Effector memory CD4-positive, alpha-beta T cell (primary cell): ENCODE data around the gene CTRB1.

Experiments
- DNase-seq, 3 donors: peaks; one replicate each; pipeline ENCODE4 v3.0.0-alpha.2; 2020
- H3K27ac ChIP-seq: 2 replicates; pipeline ENCODE4 v1.7.0; 2013; ENCODE audit warnings: mild to moderate bottlenecking, low read length, moderate library complexity; ENCODE audit not compliant: insufficient read depth, poor library complexity, severe bottlenecking
- H3K27me3 ChIP-seq: replicated peaks from 2 replicates; pipeline ENCODE4 v1.7.0; 2013; ENCODE audit warnings: mild to moderate bottlenecking, low read length; ENCODE audit not compliant: insufficient read depth, control insufficient read depth, poor library complexity, severe bottlenecking
- H3K36me3 ChIP-seq: 2 replicates; pipeline ENCODE4 v1.7.0; 2013; ENCODE audit warnings: mild to moderate bottlenecking, low read length, moderate library complexity; ENCODE audit not compliant: control insufficient read depth, insufficient read depth
- H3K4me1 ChIP-seq: 2 replicates; pipeline ENCODE4 v1.7.0; 2013; ENCODE audit warnings: low read length, mild to moderate bottlenecking; ENCODE audit not compliant: control insufficient read depth, insufficient read depth, poor library complexity, severe bottlenecking
- H3K4me3 ChIP-seq: 2 replicates; pipeline ENCODE4 v1.7.0; 2013; ENCODE audit warnings: low read length, low read depth, mild to moderate bottlenecking; ENCODE audit not compliant: insufficient read depth, poor library complexity, severe bottlenecking
- H3K9me3 ChIP-seq: 2 replicates; pipeline ENCODE4 v1.7.0; 2013; ENCODE audit warnings: mild to moderate bottlenecking, low read length, moderate library complexity; ENCODE audit not compliant: control insufficient read depth

Gene CTRB1

GRCh38 chr16:75192606-75193264 lies 26.1 kb upstream of the CTRB1 start:
- Histone ChIP-seq H3K4me3 (no peak overlapping the region), H3K27ac (no peak overlapping the region), H3K9me3 (no peaks in the 10 kb centered on the region), H3K27me3 (no peaks in the 10 kb centered on the region), H3K36me3 (no peaks in the 10 kb centered on the region), H3K4me1 (no peaks in the 10 kb centered on the region)
- DNase-seq: no peak

DNA sequence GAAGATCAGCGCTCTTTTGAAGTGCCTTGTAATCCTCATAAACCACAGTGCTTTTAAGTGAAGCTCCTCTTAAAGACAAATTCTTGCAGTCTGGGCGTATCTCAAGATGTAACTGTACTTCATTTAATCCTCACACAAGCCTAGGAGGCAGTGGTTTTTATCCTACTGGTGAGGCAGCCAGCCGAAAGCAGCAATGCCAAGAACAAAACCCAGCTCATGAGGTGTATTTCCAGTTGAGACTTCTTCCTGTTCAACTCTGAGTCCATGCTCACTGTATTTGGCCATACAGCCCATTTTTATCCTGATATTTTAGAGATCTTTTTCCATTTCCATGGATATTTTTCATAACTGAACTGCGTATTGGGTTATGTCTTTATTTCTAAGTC lies 25.5 kb upstream of the CTRB1 start:
- no peaks in the 10 kb centered on the region for H3K27me3 ChIP-seq
- H3K27ac ChIP-seq: no peak overlapping the region
- H3K4me3 ChIP-seq: no peak overlapping the region
- H3K9me3 ChIP-seq: no peaks in the 10 kb centered on the region
- no peaks in the 10 kb centered on the region for H3K36me3 ChIP-seq
- no peak for DNase-seq
- H3K4me1 ChIP-seq: no peaks in the 10 kb centered on the region

DNA sequence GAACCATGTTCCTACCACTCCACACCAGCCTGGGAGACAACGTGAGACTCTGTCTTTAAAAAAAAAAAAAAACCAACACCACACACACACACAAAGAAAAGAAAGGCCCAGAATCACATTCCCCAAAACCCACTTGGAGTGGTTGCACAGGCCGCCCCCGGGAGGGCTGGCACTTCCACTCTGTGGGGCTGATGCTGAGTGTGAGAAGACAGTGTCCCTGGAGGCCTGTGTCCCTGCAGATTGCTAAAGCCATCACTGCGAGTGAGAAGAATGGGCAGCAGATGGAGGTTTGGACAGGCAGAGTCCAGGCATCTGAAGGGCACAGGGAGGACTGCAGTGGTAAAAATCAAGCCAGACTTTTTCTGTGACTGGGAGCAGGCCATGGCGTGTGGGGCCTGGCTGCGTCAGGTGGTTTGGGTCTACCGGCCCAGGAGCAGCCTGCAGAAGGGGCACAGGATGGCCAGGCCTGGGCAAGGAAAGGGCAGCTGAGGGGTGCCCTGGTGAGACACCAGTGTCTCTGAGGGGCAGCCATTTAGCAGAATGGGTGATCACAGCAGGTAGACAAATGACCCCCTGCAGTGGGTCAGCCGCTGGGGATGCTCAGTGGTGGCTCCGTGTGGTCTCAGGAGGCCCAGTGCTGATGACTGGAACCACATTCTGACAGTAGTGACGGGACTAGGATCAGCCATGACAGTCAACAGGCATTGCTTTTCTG lies 24.9 kb upstream of the CTRB1 start:
- H3K4me1 ChIP-seq: no peaks in the 10 kb centered on the region
- DNase-seq: no peak
- no peaks in the 10 kb centered on the region for H3K27me3 ChIP-seq
- no peak overlapping the region for H3K4me3 ChIP-seq
- no peaks in the 10 kb centered on the region for H3K36me3 ChIP-seq
- no peak overlapping the region for H3K27ac ChIP-seq
- H3K9me3 ChIP-seq: no peaks in the 10 kb centered on the region

DNA sequence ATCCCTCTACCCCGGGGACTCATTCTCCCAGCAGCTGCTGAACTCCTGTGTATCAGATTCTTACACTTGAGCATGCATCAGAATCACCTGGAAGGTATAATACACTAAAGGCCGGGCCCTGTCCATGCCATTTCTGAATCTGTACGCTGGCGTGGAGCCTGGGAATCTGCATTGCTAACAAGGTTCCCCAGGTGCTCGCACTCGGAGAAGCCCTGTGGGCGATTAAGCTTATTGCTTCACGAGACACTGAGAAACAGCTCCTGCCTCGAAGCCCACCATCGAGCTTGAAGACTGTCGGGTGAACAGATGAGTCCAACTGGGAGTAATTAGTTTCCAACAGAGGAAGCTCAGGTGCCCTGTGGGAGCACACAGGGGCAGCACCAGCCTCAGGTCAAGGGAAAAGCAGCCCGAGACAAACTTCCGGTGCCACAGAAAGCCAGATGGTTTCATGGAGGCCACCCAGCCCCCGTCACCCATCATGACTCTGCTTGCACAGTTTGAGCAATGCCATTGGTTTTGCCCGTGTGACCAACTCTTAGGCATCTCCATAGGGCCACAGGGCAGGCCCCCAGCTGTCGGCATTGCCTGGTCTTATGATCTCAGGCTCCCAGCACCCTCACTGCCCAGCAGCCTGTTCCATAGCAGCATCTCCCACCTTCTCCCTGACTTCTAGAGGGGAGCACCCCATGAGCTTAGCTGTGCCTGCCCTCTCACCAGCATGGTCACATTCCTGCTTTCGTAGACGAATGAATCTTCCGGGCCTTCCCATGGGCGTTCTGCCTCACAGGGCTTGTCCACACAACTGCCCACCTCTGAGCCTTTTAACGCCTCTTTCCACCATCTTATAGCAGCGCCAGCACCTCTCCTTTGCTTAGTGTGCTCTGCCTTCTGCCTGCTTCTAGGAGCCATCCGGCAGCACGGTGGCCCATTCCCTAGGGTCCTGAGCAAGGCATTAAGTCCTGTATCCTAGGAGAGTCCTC lies 22.7 kb upstream of the CTRB1 start:
- H3K27ac ChIP-seq: no peak overlapping the region
- H3K9me3 ChIP-seq: no peaks in the 10 kb centered on the region
- H3K4me1 ChIP-seq: peaks cover 1% of the 10 kb centered on the region
- no peaks in the 10 kb centered on the region for H3K27me3 ChIP-seq
- H3K4me3 ChIP-seq: no peak overlapping the region
- DNase-seq: no peak
- no peaks in the 10 kb centered on the region for H3K36me3 ChIP-seq

DNA sequence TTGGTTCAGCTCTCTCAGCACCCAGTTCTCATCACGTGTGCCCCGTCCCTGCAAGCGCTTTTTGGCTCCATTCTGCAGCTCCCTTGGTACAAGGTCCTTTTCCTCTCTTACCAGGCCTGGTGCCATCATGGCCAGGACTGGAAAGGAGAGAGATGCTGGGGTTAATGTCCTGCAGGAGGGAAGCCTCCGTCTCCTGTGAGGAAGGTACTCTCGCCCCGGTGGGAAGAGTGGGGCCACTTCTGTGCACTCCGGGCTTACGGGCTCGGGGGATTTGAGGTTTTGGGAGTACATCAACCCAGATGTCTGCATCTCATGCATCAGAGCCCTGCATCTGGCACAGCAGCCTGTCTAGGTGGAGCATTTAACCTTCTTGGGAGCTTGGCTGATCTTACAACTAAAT lies 22.0 kb upstream of the CTRB1 start:
- Histone ChIP-seq H3K27me3 (no peaks in the 10 kb centered on the region), H3K27ac (no peak overlapping the region), H3K4me1 (peaks cover 5% of the 10 kb centered on the region), H3K36me3 (no peaks in the 10 kb centered on the region), H3K4me3 (no peak overlapping the region), H3K9me3 (no peaks in the 10 kb centered on the region)
- DNase-seq: no peak

GRCh38 chr16:75197522-75198134 lies 21.2 kb upstream of the CTRB1 start:
- H3K4me3 ChIP-seq: no peak overlapping the region
- no peak for DNase-seq
- peaks cover 5% of the 10 kb centered on the region for H3K4me1 ChIP-seq
- H3K27me3 ChIP-seq: no peaks in the 10 kb centered on the region
- H3K36me3 ChIP-seq: no peaks in the 10 kb centered on the region
- no peak overlapping the region for H3K27ac ChIP-seq
- H3K9me3 ChIP-seq: no peaks in the 10 kb centered on the region

DNA sequence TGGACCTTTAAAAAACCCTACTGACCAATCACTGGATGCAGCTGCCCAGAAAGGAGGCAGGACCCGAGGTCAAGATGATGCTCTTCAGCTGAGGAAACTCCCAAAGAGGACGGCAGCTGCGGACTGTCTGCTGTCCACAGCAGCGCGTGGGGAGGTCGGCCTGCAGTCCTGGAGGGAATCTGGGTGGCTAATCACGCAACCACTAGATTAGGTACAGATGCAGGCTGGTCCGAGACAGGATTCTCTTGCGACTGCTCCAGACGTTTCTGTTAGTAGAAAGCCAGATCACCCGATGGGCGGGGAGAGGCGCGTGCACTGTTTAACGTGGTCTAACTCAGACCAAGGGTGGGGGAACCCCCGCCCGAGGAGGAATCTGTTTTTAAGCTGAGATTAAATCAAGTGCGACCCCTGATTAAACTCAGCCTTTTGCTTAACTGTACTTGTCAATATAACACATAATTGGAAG lies 20.6 kb upstream of the CTRB1 start:
- Histone ChIP-seq H3K4me3 (no peak overlapping the region), H3K27me3 (no peaks in the 10 kb centered on the region), H3K27ac (no peak overlapping the region), H3K4me1 (peaks cover 5% of the 10 kb centered on the region), H3K36me3 (no peaks in the 10 kb centered on the region), H3K9me3 (no peaks in the 10 kb centered on the region)
- no peak for DNase-seq

GRCh38 chr16:75202069-75202590 lies 16.7 kb upstream of the CTRB1 start:
- Histone ChIP-seq H3K27me3 (no peaks in the 10 kb centered on the region), H3K4me1 (peaks cover 5% of the 10 kb centered on the region), H3K36me3 (no peaks in the 10 kb centered on the region), H3K9me3 (no peaks in the 10 kb centered on the region), H3K27ac (no peak overlapping the region), H3K4me3 (no peak overlapping the region)
- no peak for DNase-seq

- no peaks in the 10 kb centered on the region for H3K36me3 ChIP-seq
- H3K4me3 ChIP-seq: no peak overlapping the region
- no peak overlapping the region for H3K27ac ChIP-seq
- peaks cover 5% of the 10 kb centered on the region for H3K4me1 ChIP-seq
- DNase-seq: no peak
- no peaks in the 10 kb centered on the region for H3K9me3 ChIP-seq
- no peaks in the 10 kb centered on the region for H3K27me3 ChIP-seq
Measured at GRCh38 chr16:75203096-75203495, 15.7 kb upstream of the CTRB1 start.
